Endothelial cell (in vitro differentiated cells): ENCODE measurements around the gene PROSER1. TPM values are rescaled to one million over a fixed set of nuclear protein-coding genes. Genes with fewer than 3 reads are reported as not detected.

Experiments
- DNase-seq: peaks from one replicate; pipeline ENCODE4 v3.0.0; 2021; ENCODE audit warnings: low spot score
- H3K27ac Mint-ChIP-seq: one replicate; pipeline ENCODE4 v1.8.0; 2021; ENCODE audit warnings: mixed read lengths, inconsistent platforms; ENCODE audit not compliant: unreplicated experiment
- H3K27me3 Mint-ChIP-seq: one replicate; pipeline ENCODE4 v1.8.0; 2021; ENCODE audit warnings: mild to moderate bottlenecking, moderate library complexity, mixed read lengths, inconsistent platforms; ENCODE audit not compliant: unreplicated experiment
- H3K36me3 Mint-ChIP-seq: one replicate; pipeline ENCODE4 v1.8.0; 2021; ENCODE audit warnings: mild to moderate bottlenecking, low read depth, mixed read lengths, inconsistent platforms; ENCODE audit not compliant: unreplicated experiment
- H3K4me1 Mint-ChIP-seq: one replicate; pipeline ENCODE4 v1.8.0; 2021; ENCODE audit warnings: mild to moderate bottlenecking, mixed read lengths, inconsistent platforms; ENCODE audit not compliant: unreplicated experiment
- H3K4me3 Mint-ChIP-seq: one replicate; pipeline ENCODE4 v1.8.0; 2021; ENCODE audit warnings: mild to moderate bottlenecking, mixed read lengths, inconsistent platforms; ENCODE audit not compliant: unreplicated experiment
- H3K9me3 Mint-ChIP-seq: one replicate; pipeline ENCODE4 v1.8.0; 2021; ENCODE audit warnings: mixed read lengths, inconsistent platforms; ENCODE audit not compliant: unreplicated experiment
- CTCF ChIP-seq: fragments of 200-600 bp; sonication (generic); IDR thresholded peaks from one replicate; pipeline ENCODE4 v1.5.0; 2021; ENCODE audit warnings: antibody characterized with exemption; ENCODE audit not compliant: unreplicated experiment
- total RNA-seq: library from RNA; stranded (reverse); fragmentation: NEBNext Ultra II Directional; extraction: Animal tissue kit (Norgen Biotek cat#: 25700); gene quantifications from one replicate; pipeline ENCODE4 v1.2.1, GENCODE V29; 2021; ENCODE audit not compliant: unreplicated experiment

PROSER1 gene
- total RNA-seq, 1 donor from 2014 or later: 61.3 TPM

- Mint-ChIP-seq H3K4me1 (peaks cover 4% of the 10 kb centered on the region), H3K36me3 (peaks cover under 1% of the 10 kb centered on the region), H3K4me3 (no peak overlapping the region), H3K27ac (no peak overlapping the region), H3K9me3 (no peaks in the 10 kb centered on the region), H3K27me3 (no peaks in the 10 kb centered on the region)
- TF ChIP-seq CTCF: no peak
- DNase-seq: no peak
Measured at GRCh38 chr13:39049274-39049673, 11.4 kb upstream of the PROSER1 start.

- H3K4me1 Mint-ChIP-seq: peaks cover 4% of the 10 kb centered on the region
- no peaks in the 10 kb centered on the region for H3K27me3 Mint-ChIP-seq
- H3K4me3 Mint-ChIP-seq: no peak overlapping the region
- peaks cover 4% of the 10 kb centered on the region for H3K36me3 Mint-ChIP-seq
- DNase-seq: no peak
- H3K27ac Mint-ChIP-seq: no peak overlapping the region
- no peaks in the 10 kb centered on the region for H3K9me3 Mint-ChIP-seq
- no peak for TF ChIP-seq CTCF
Measured at GRCh38 chr13:39048806-39049205, 10.9 kb upstream of the PROSER1 start.

GRCh38 chr13:39047560-39047959 is 9.7 kb upstream of the PROSER1 start:
- Mint-ChIP-seq H3K4me3 (no peak overlapping the region), H3K4me1 (peaks cover 4% of the 10 kb centered on the region), H3K27me3 (no peaks in the 10 kb centered on the region), H3K27ac (no peak overlapping the region), H3K36me3 (peaks cover 4% of the 10 kb centered on the region), H3K9me3 (no peaks in the 10 kb centered on the region)
- DNase-seq: peak; percentile 19
- TF ChIP-seq CTCF: no peak

GRCh38 chr13:39044536-39044935 is 6.6 kb upstream of the PROSER1 start:
- Mint-ChIP-seq H3K27ac (no peak overlapping the region), H3K9me3 (no peaks in the 10 kb centered on the region), H3K4me1 (peaks cover 4% of the 10 kb centered on the region), H3K27me3 (no peaks in the 10 kb centered on the region), H3K36me3 (peaks cover 4% of the 10 kb centered on the region), H3K4me3 (no peak overlapping the region)
- DNase-seq: no peak
- no peak for TF ChIP-seq CTCF

- no peak overlapping the region for H3K4me3 Mint-ChIP-seq
- no peaks in the 10 kb centered on the region for H3K9me3 Mint-ChIP-seq
- peaks cover 2% of the 10 kb centered on the region for H3K27me3 Mint-ChIP-seq
- peaks cover 22% of the 10 kb centered on the region for H3K4me1 Mint-ChIP-seq
- H3K36me3 Mint-ChIP-seq: peaks cover 4% of the 10 kb centered on the region
- H3K27ac Mint-ChIP-seq: no peak overlapping the region
- no peak for DNase-seq
- no peak for TF ChIP-seq CTCF
Measured at GRCh38 chr13:39040206-39040605, 2.3 kb upstream of the PROSER1 start.
